ENCODE data around the gene FAM193A. TPM values are rescaled to one million over a fixed set of nuclear protein-coding genes. Genes with fewer than 3 reads are reported as not detected.

The FAM193A gene
- total RNA-seq, 1 donor from 2014 or later, result 45.5 TPM

- no peak for TF ChIP-seq CTCF (conservative IDR thresholded peaks at IDR 0.05)
- H3K4me1 Mint-ChIP-seq, result peaks cover 12% of the 10 kb centered on the region
- no peaks in the 10 kb centered on the region for H3K9me3 Mint-ChIP-seq
- DNase-seq (ENCODE audit: low read depth, low spot score), result no peak
- H3K36me3 Mint-ChIP-seq (ENCODE audit: low read depth), result peaks cover 31% of the 10 kb centered on the region
- H3K27ac Mint-ChIP-seq (ENCODE audit: unreplicated experiment), result no peak overlapping the region
- no peak overlapping the region for H3K4me3 Mint-ChIP-seq
- no peaks in the 10 kb centered on the region for H3K27me3 Mint-ChIP-seq (ENCODE audit: low read depth)
These were observed 177.8 kb downstream of the FAM193A start for GRCh38 chr4:2714061-2714770.

DNA sequence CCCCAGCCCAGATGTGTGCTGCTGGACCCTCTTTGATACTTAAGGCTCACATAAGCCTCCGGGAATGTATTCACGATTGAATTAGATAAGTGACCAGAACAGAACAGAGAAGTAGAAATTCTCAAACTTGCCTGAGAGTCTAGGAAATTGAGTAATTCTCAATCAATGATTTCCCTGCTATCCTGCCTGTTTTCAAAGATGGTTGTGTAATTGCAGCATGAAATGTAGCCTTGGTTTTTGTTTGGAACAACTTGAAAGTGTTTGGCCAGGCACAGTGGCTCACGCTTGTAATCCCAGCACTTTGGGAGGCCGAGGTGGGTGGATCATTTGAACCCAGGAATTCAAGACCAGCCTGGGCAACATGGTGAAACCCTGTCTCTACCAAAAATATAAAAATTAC is 178.5 kb downstream of the FAM193A start:
- H3K9me3 Mint-ChIP-seq, result no peaks in the 10 kb centered on the region
- H3K4me3 Mint-ChIP-seq, result no peak overlapping the region
- no peak for TF ChIP-seq CTCF (conservative IDR thresholded peaks at IDR 0.05)
- H3K27ac Mint-ChIP-seq (ENCODE audit: unreplicated experiment), result peak overlapping the region; percentile 67
- H3K4me1 Mint-ChIP-seq, result peaks cover 12% of the 10 kb centered on the region
- H3K36me3 Mint-ChIP-seq (ENCODE audit: low read depth), result peaks cover 31% of the 10 kb centered on the region
- no peaks in the 10 kb centered on the region for H3K27me3 Mint-ChIP-seq (ENCODE audit: low read depth)
- no peak for DNase-seq (ENCODE audit: low read depth, low spot score)

- Mint-ChIP-seq H3K27ac (ENCODE audit: unreplicated experiment) (no peak overlapping the region), H3K9me3 (no peaks in the 10 kb centered on the region), H3K27me3 (ENCODE audit: low read depth) (no peaks in the 10 kb centered on the region), H3K4me3 (no peak overlapping the region), H3K4me1 (peaks cover 12% of the 10 kb centered on the region), H3K36me3 (ENCODE audit: low read depth) (peaks cover 31% of the 10 kb centered on the region)
- no peak for TF ChIP-seq CTCF (conservative IDR thresholded peaks at IDR 0.05)
- DNase-seq (ENCODE audit: low read depth, low spot score), result no peak
These were observed 179.0 kb downstream of the FAM193A start for GRCh38 chr4:2715426-2715825.

- Mint-ChIP-seq H3K4me1 (peaks cover 12% of the 10 kb centered on the region), H3K27me3 (ENCODE audit: low read depth) (no peaks in the 10 kb centered on the region), H3K9me3 (no peaks in the 10 kb centered on the region), H3K36me3 (ENCODE audit: low read depth) (peaks cover 34% of the 10 kb centered on the region), H3K4me3 (no peak overlapping the region), H3K27ac (ENCODE audit: unreplicated experiment) (no peak overlapping the region)
- no peak for DNase-seq (ENCODE audit: low read depth, low spot score)
- TF ChIP-seq CTCF (conservative IDR thresholded peaks at IDR 0.05), result no peak
These were observed 179.8 kb downstream of the FAM193A start for GRCh38 chr4:2716236-2716635.

DNA sequence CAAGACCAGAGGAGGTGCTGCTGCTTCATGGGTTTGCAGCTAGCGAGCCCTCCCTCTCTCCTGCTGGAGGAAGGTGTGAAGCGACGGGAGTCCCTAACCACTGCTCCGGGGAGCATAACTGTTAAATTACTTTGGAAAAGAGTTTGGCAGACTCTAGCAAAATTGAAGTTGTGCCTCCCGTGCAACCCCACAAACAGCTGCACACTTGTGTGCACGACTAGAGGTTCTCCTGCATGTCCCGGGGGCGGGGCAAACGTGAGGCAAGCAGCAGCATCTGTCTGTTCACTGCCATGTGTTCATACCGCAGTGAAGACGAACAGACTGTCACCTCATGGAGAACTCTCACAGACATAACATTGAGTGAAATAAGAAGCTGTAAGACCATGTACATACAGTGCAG is 185.1 kb downstream of the FAM193A start:
- no peak overlapping the region for H3K27ac Mint-ChIP-seq (ENCODE audit: unreplicated experiment)
- no peaks in the 10 kb centered on the region for H3K4me1 Mint-ChIP-seq
- H3K9me3 Mint-ChIP-seq, result no peaks in the 10 kb centered on the region
- no peak for TF ChIP-seq CTCF (conservative IDR thresholded peaks at IDR 0.05)
- peaks cover 18% of the 10 kb centered on the region for H3K36me3 Mint-ChIP-seq (ENCODE audit: low read depth)
- no peak for DNase-seq (ENCODE audit: low read depth, low spot score)
- no peaks in the 10 kb centered on the region for H3K27me3 Mint-ChIP-seq (ENCODE audit: low read depth)
- no peak overlapping the region for H3K4me3 Mint-ChIP-seq

Measured in neural crest cell (in vitro differentiated cells).